B cell (primary cell): Measurements from ENCODE around the gene STC2.

Experiments used
- CTCF ChIP-seq: fragments of 200-600 bp; IDR thresholded peaks from one replicate; pipeline ENCODE4 v1.8.0; 2022; ENCODE audit warnings: antibody characterized with exemption, mild to moderate bottlenecking
- EZH2 ChIP-seq: IDR thresholded peaks from 2 replicates; pipeline ENCODE4 v1.6.1; 2012; ENCODE audit warnings: borderline replicate concordance, low read depth, mild to moderate bottlenecking, moderate library complexity, low read length; ENCODE audit not compliant: insufficient read depth, poor library complexity, severe bottlenecking

- TF ChIP-seq CTCF (no peak), EZH2 (no peak)
Measured at GRCh38 chr5:173299820-173300219, 28.4 kb downstream of the STC2 start.
